ENCODE measurements around the gene SIVA1.

SIVA1 gene

DNA sequence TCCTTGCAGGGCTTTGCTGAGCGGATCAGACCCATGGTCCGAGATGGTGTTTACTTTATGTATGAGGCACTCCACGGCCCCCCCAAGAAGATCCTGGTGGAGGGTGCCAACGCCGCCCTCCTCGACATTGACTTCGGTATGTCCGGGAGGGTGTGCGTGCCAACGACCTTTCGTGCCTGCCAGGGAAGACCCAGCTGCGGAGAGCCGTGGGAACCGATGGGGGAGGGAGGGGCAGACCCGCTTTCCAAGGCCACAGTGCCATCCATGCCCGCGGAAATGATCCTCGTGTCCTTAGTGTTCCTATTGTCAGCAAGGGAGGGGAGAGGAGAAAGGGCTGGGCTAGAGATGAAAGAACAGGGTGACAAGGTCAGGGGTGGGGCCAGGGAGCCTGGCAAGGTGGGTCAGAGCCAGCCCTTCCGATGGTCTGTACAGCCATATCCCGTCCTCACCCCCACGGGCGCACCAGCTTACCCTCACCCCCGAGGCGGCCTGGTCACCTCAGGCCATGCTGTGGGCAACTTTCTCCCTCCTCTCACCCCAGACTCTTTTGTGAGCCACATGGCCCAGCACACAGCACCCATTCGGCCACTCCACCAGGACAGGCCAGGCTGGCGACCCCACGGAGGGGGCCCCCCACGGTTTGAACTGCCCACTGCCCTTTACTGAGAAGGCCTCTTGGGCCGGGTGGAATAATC is 11.7 kb upstream of the SIVA1 start:
- Histone ChIP-seq H2AFZ (ENCODE audit: low read depth, low read length, severe bottlenecking) (no peak overlapping the region), H3K36me3 (ENCODE audit: low read length) (no peaks in the 10 kb centered on the region), H3K27me3 (ENCODE audit: low read length) (no peaks in the 10 kb centered on the region), H4K20me1 (ENCODE audit: low read depth, low read length) (no peaks in the 10 kb centered on the region), H3K4me2 (ENCODE audit: low read depth, low read length, poor library complexity, severe bottlenecking) (no peak overlapping the region), H3F3A (ENCODE audit: insufficient read depth) (no peaks in the 10 kb centered on the region), H3K79me2 (ENCODE audit: insufficient read depth, low read length) (no peaks in the 10 kb centered on the region), H3K9me3 (ENCODE audit: insufficient read depth, low read length) (no peaks in the 10 kb centered on the region), H3K4me3 (ENCODE audit: insufficient read depth, low read length, poor library complexity, severe bottlenecking) (no peak overlapping the region), H3K9me2 (replicated peaks; ENCODE audit: insufficient read depth, low read length) (no peaks in the 10 kb centered on the region), H3K9ac (ENCODE audit: low read length) (no peak overlapping the region), H3K27ac (ENCODE audit: low read depth, low read length) (no peak overlapping the region)
- TF ChIP-seq EZH2phosphoT487 (conservative IDR thresholded peaks at IDR 0.05; ENCODE audit: low read length): no peak
- TF ChIP-seq, protein P1, sequence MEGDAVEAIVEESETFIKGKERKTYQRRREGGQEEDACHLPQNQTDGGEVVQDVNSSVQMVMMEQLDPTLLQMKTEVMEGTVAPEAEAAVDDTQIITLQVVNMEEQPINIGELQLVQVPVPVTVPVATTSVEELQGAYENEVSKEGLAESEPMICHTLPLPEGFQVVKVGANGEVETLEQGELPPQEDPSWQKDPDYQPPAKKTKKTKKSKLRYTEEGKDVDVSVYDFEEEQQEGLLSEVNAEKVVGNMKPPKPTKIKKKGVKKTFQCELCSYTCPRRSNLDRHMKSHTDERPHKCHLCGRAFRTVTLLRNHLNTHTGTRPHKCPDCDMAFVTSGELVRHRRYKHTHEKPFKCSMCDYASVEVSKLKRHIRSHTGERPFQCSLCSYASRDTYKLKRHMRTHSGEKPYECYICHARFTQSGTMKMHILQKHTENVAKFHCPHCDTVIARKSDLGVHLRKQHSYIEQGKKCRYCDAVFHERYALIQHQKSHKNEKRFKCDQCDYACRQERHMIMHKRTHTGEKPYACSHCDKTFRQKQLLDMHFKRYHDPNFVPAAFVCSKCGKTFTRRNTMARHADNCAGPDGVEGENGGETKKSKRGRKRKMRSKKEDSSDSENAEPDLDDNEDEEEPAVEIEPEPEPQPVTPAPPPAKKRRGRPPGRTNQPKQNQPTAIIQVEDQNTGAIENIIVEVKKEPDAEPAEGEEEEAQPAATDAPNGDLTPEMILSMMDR (IDR thresholded peaks at IDR 0.05; ENCODE audit: insufficient read depth, low read length, poor library complexity, severe bottlenecking): no peak

DNA sequence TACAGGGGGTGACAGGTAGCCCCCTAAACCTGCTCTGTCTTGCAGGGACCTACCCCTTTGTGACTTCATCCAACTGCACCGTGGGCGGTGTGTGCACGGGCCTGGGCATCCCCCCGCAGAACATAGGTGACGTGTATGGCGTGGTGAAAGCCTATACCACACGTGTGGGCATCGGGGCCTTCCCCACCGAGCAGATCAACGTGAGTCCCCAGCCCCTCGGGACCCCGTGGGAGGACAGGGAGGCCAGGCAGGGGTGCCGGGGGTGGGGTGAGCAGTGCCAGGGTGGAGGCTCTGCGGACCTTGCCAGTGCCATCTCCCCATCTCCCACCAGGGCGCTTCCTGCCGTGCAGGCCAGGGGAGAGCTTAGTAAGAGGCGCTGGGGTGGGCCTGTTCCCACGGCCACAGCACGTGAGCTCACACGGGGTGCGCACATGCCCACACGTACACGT is 11.1 kb upstream of the SIVA1 start:
- Histone ChIP-seq H3K27me3 (ENCODE audit: low read length) (no peaks in the 10 kb centered on the region), H3K4me2 (ENCODE audit: low read depth, low read length, poor library complexity, severe bottlenecking) (no peak overlapping the region), H4K20me1 (ENCODE audit: low read depth, low read length) (no peaks in the 10 kb centered on the region), H3K79me2 (ENCODE audit: insufficient read depth, low read length) (no peaks in the 10 kb centered on the region), H2AFZ (ENCODE audit: low read depth, low read length, severe bottlenecking) (no peak overlapping the region), H3K9me3 (ENCODE audit: insufficient read depth, low read length) (no peaks in the 10 kb centered on the region), H3F3A (ENCODE audit: insufficient read depth) (no peaks in the 10 kb centered on the region), H3K27ac (ENCODE audit: low read depth, low read length) (no peak overlapping the region), H3K9ac (ENCODE audit: low read length) (no peak overlapping the region), H3K9me2 (replicated peaks; ENCODE audit: insufficient read depth, low read length) (no peaks in the 10 kb centered on the region), H3K36me3 (ENCODE audit: low read length) (no peaks in the 10 kb centered on the region), H3K4me3 (ENCODE audit: insufficient read depth, low read length, poor library complexity, severe bottlenecking) (no peak overlapping the region)
- TF ChIP-seq EZH2phosphoT487 (conservative IDR thresholded peaks at IDR 0.05; ENCODE audit: low read length): no peak
- TF ChIP-seq, protein P1 (IDR thresholded peaks at IDR 0.05; ENCODE audit: insufficient read depth, low read length, poor library complexity, severe bottlenecking): no peak

DNA sequence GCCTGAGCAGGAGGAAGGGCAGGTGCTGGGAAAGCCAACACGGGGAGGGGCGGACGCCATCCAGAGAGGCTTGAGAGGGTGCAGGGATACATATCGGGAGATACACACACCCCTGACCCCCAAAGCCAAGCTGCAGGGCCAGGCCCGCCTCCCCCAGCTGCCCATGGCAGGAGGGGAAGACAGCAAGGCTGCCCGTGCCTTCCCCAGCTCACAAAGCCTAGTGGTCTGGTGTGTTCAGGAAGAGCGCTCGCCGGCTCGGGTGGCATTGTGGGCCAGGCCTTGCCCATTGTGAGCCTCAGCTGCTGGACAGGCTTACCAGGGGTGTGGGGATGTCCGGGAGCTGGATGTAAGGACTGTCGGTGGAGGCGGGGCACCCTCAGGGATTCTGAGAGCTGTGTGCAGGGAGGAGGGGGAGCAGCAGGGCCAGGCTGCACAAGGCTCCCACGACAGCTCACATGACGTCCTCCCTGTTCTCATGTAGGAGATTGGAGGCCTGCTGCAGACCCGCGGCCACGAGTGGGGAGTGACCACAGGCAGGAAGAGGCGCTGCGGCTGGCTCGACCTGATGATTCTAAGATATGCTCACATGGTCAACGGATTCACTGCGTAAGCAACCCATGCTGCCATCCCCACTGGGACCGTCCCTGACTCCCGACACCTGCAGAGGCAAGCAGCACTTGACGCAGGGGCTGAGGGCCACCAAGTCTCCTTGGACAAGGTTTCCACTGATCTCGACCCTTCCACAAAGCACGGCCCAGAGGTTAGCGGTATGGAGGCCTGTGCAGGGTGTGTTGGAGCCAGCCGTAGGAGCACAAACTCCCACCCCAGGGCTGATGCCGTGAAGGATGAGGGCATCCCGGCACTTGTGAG is 10.1 kb upstream of the SIVA1 start:
- no peaks in the 10 kb centered on the region for H3K36me3 ChIP-seq (ENCODE audit: low read length)
- H2AFZ ChIP-seq (ENCODE audit: low read depth, low read length, severe bottlenecking): no peak overlapping the region
- H3K9me2 ChIP-seq (replicated peaks; ENCODE audit: insufficient read depth, low read length): no peaks in the 10 kb centered on the region
- H3K9me3 ChIP-seq (ENCODE audit: insufficient read depth, low read length): no peaks in the 10 kb centered on the region
- H3K4me3 ChIP-seq (ENCODE audit: insufficient read depth, low read length, poor library complexity, severe bottlenecking): no peak overlapping the region
- no peaks in the 10 kb centered on the region for H3K27me3 ChIP-seq (ENCODE audit: low read length)
- no peaks in the 10 kb centered on the region for H3K79me2 ChIP-seq (ENCODE audit: insufficient read depth, low read length)
- H3F3A ChIP-seq (ENCODE audit: insufficient read depth): no peaks in the 10 kb centered on the region
- no peak overlapping the region for H3K4me2 ChIP-seq (ENCODE audit: low read depth, low read length, poor library complexity, severe bottlenecking)
- no peak overlapping the region for H3K9ac ChIP-seq (ENCODE audit: low read length)
- no peaks in the 10 kb centered on the region for H4K20me1 ChIP-seq (ENCODE audit: low read depth, low read length)
- TF ChIP-seq EZH2phosphoT487 (conservative IDR thresholded peaks at IDR 0.05; ENCODE audit: low read length): no peak
- TF ChIP-seq, protein P1 (IDR thresholded peaks at IDR 0.05; ENCODE audit: insufficient read depth, low read length, poor library complexity, severe bottlenecking): no peak
- no peak overlapping the region for H3K27ac ChIP-seq (ENCODE audit: low read depth, low read length)

All from SU-DHL-6 (cell line).